IMR-90 (cell line): ENCODE results near the gene PLCB2. TPM values are rescaled to one million over a fixed set of nuclear protein-coding genes. Genes with fewer than 3 reads are reported as not detected.

Experiments
- ATAC-seq: fragments of 200-7000 bp; cut with Tn5 transposase; 2 replicates; pipeline ENCODE4 v1.9.1; 2020; ENCODE audit warnings: low read depth, mild to moderate bottlenecking, moderate library complexity
- Bru-seq: library from RNA; stranded (reverse); fragments of 400-500 nt; gene quantifications from one replicate; lab custom pipeline; 2021; lab: Mats Ljungman, UMichigan
- BruChase-seq, 2 experiments: library from RNA; stranded (reverse); fragments of 400-500 nt; gene quantifications; one replicate each; lab custom pipeline; 2021; lab: Mats Ljungman, UMichigan
- BruUV-seq: library from RNA; stranded (reverse); fragments of 400-500 nt; replicated peaks from 2 replicates; lab custom pipeline; 2021; lab: Mats Ljungman, UMichigan
- CTCF ChIA-PET: fragments of 300-600 bp; formaldehyde crosslinking; extraction: SDS; loops from one replicate; lab custom pipeline; 2021; ENCODE audit warnings: antibody characterized with exemption; lab: Yijun Ruan, JAX
- POLR2A ChIA-PET: fragments of 300-600 bp; sonication (Branson Sonifier 250); formaldehyde crosslinking; loops from one replicate; lab custom pipeline; 2022; ENCODE audit warnings: antibody characterized with exemption; ENCODE audit not compliant: unreplicated experiment; lab: Charles Lee
- DNase-seq: peaks from one replicate; pipeline ENCODE4 v3.0.0; 2013
- H2AFZ ChIP-seq: replicated peaks from 2 replicates; pipeline ENCODE3; 2013; ENCODE audit warnings: low read length, mild to moderate bottlenecking; ENCODE audit not compliant: poor library complexity
- H2AK5ac ChIP-seq: 2 replicates; pipeline ENCODE4 v1.6.1; 2013; ENCODE audit warnings: low read depth, low read length, inconsistent platforms
- H2AK9ac ChIP-seq: replicated peaks from 2 replicates; pipeline ENCODE3; 2013; ENCODE audit warnings: mild to moderate bottlenecking, low read depth, low read length, moderate library complexity; ENCODE audit not compliant: poor library complexity
- H2BK120ac ChIP-seq: 2 replicates; pipeline ENCODE4 v1.6.1; 2013; ENCODE audit warnings: low read depth, low read length, inconsistent platforms
- H2BK15ac ChIP-seq: 3 replicates; pipeline ENCODE4 v1.6.1; 2013; ENCODE audit warnings: low read depth, low read length, inconsistent platforms
- H2BK20ac ChIP-seq: 2 replicates; pipeline ENCODE4 v1.6.1; 2013; ENCODE audit warnings: low read depth, mild to moderate bottlenecking, inconsistent platforms, low read length, moderate library complexity
- H2BK5ac ChIP-seq: 2 replicates; pipeline ENCODE4 v1.6.1; 2013; ENCODE audit warnings: mild to moderate bottlenecking, low read depth, low read length, inconsistent platforms; ENCODE audit not compliant: poor library complexity, severe bottlenecking
- H3K14ac ChIP-seq: replicated peaks from 2 replicates; pipeline ENCODE4 v1.6.1; 2013; ENCODE audit warnings: low read depth, low read length, inconsistent platforms
- H3K18ac ChIP-seq: 2 replicates; pipeline ENCODE4 v1.6.1; 2013; ENCODE audit warnings: low read depth, low read length, control low read depth
- H3K23ac ChIP-seq: 2 replicates; pipeline ENCODE4 v1.6.1; 2013; ENCODE audit warnings: low read depth, low read length, inconsistent platforms
- H3K27ac ChIP-seq: 2 replicates; pipeline ENCODE4 v1.5.1; 2013; ENCODE audit warnings: mild to moderate bottlenecking, control low read depth, low read length; ENCODE audit not compliant: insufficient read depth
- H3K27me3 ChIP-seq: 2 replicates; pipeline ENCODE4 v1.6.1; 2013; ENCODE audit warnings: low read length; ENCODE audit not compliant: control insufficient read depth, insufficient read depth
- H3K36me3 ChIP-seq: 2 replicates; pipeline ENCODE4 v1.6.1; 2013; ENCODE audit warnings: low read length, mixed read lengths; ENCODE audit not compliant: control insufficient read depth, insufficient read depth
- H3K4ac ChIP-seq: 2 replicates; pipeline ENCODE4 v1.6.1; 2013; ENCODE audit warnings: low read depth, low read length, inconsistent platforms
- H3K4me1 ChIP-seq: 2 replicates; pipeline ENCODE4 v1.6.1; 2013; ENCODE audit warnings: low read length, mixed read lengths; ENCODE audit not compliant: control insufficient read depth, insufficient read depth
- H3K4me2 ChIP-seq: 2 replicates; pipeline ENCODE4 v1.6.1; 2013; ENCODE audit warnings: low read depth, mild to moderate bottlenecking, control low read depth, low read length, moderate library complexity
- H3K4me3 ChIP-seq: 2 replicates; pipeline ENCODE4 v1.5.1; 2013; ENCODE audit warnings: low read depth, mild to moderate bottlenecking, control low read depth, low read length, moderate library complexity; ENCODE audit not compliant: insufficient read depth
- H3K56ac ChIP-seq: 2 replicates; pipeline ENCODE4 v1.6.1; 2013; ENCODE audit warnings: low read length, inconsistent platforms; ENCODE audit not compliant: insufficient read depth; ENCODE audit errors: extremely low read depth
- H3K79me1 ChIP-seq, 2 experiments: 2 replicates each; pipeline ENCODE4 v1.6.1; 2013; ENCODE audit warnings: low read length in 2 of 2, inconsistent platforms in 1 of 2, low read depth in 1 of 2
- H3K9ac ChIP-seq: 2 replicates; pipeline ENCODE4 v1.6.1; 2013; ENCODE audit warnings: low read depth, low read length, control low read depth
- H3K9me1 ChIP-seq: 2 replicates; pipeline ENCODE4 v1.6.1; 2013; ENCODE audit warnings: low read length, inconsistent platforms; ENCODE audit not compliant: insufficient read depth
- H3K9me3 ChIP-seq: 2 replicates; pipeline ENCODE4 v1.6.1; 2013; ENCODE audit warnings: low read length; ENCODE audit not compliant: control insufficient read depth, insufficient read depth
- H4K20me1 ChIP-seq: 2 replicates; pipeline ENCODE4 v1.6.1; 2013; ENCODE audit warnings: low read length, inconsistent platforms; ENCODE audit not compliant: insufficient read depth
- H4K5ac ChIP-seq: 2 replicates; pipeline ENCODE4 v1.6.1; 2013; ENCODE audit warnings: mild to moderate bottlenecking, low read depth, low read length, control low read depth
- H4K8ac ChIP-seq, 2 experiments: 2 replicates each; pipeline ENCODE4 v1.6.1; 2013; ENCODE audit warnings: low read depth in 2 of 2, low read length in 2 of 2, control low read depth in 1 of 2, inconsistent platforms in 1 of 2
- H4K91ac ChIP-seq: 2 replicates; pipeline ENCODE4 v1.6.1; 2013; ENCODE audit warnings: low read depth, low read length, inconsistent platforms; ENCODE audit not compliant: insufficient read depth
- CTCF ChIP-seq: conservative IDR thresholded peaks from 2 replicates; pipeline ENCODE4 v1.5.1; 2012; ENCODE audit warnings: mild to moderate bottlenecking, low read depth, low read length, improper control_type of control experiment
- RAD21 ChIP-seq: IDR thresholded peaks from 2 replicates; pipeline ENCODE4 v1.6.1; 2012; ENCODE audit warnings: low read length, improper control_type of control experiment
- WGBS, 2 experiments: methylation state at CpG; one replicate each; pipeline versions ENCODE4 v1.1.5 to v1.1.7; 2013; ENCODE audit warnings: missing lambda C conversion rate in 2 of 2; ENCODE audit not compliant: insufficient read length in 1 of 2; ENCODE audit errors: extremely low coverage in 2 of 2; 5-methylcytosine and 5-hydroxymethylcytosine counted together
- dilution Hi-C: fragments of 300-500 bp; cut with HindIII; formaldehyde crosslinking; loops from one replicate; pipeline ENCODE4 v1.14.3; 2018; ENCODE audit warnings: low sequenced_read_pairs; ENCODE audit not compliant: unreplicated experiment
- in situ Hi-C: fragments of 300-500 bp; cut with MboI; formaldehyde crosslinking; loops from 3 replicates; pipeline ENCODE4 v1.14.3; 2019; ENCODE audit warnings: low sequenced_read_pairs, inconsistent platforms, mixed read lengths
- intact Hi-C: fragments of 100-400 bp; cut with micrococcal nuclease; formaldehyde crosslinking; loops from 2 replicates; pipeline ENCODE4 v1.10.0; 2022
- long read RNA-seq: library from polyadenylated mRNA; unstranded; transcript quantifications from one replicate; pipeline ENCODE4 v2.0.0, GENCODE V29; 2021; ENCODE audit not compliant: unreplicated experiment
- polyA plus RNA-seq, 3 experiments: library from polyadenylated mRNA; depleted of rRNA; stranded (reverse); fragments of >200 nt; gene quantifications; 2 replicates each; pipeline ENCODE4 v1.2.3, GENCODE V29; 2012; ENCODE audit warnings: low replicate concordance in 1 of 3
- total RNA-seq: library from RNA; depleted of rRNA; stranded (reverse); fragments of >200 nt; gene quantifications from 2 replicates; pipeline ENCODE4 v1.2.3, GENCODE V29; 2012; rRNA removed

PLCB2 gene
- total RNA-seq (0.18 and 0.28 TPM in 2 replicates), polyA plus RNA-seq (2012; rRNA removed) (0.87 and 1.4 TPM in 2 replicates), Bru-seq, nascent RNA (not detected), BruChase-seq, experiment 1, labeled RNA remaining after a 6-hour chase (percentile 1 among the genes with signal in this experiment), BruChase-seq, experiment 2, labeled RNA remaining after a 2-hour chase (percentile 5 among the genes with signal in this experiment)
- polyA plus RNA-seq (2012; cell fraction: cytosol; rRNA removed) = 0.45 and 0.78 TPM in 2 replicates
- polyA plus RNA-seq (2012; cell fraction: nucleus; rRNA removed; ENCODE audit: low replicate concordance) = 2.8 and 3.8 TPM in 2 replicates
- long read RNA-seq, partial matches to known transcripts = 0 of 1 reads
- long read RNA-seq, other reads (novel, unspliced or antisense) = 1 of 1 reads

- in situ Hi-C loops (no loop called here), intact Hi-C loops (no loop called here), dilution Hi-C loops (no loop called here)
- no peak within 1 kb of the TSS for H2BK20ac ChIP-seq
- H3K27me3 ChIP-seq = peaks cover 68% of the 10 kb centered on the region
- H3K18ac ChIP-seq = no peak within 1 kb of the TSS
- ChIA-PET POLR2A (no interaction called here), CTCF (interaction anchor here (0.8 to 2.2 kb wide), 4 partner anchors 18 to 262 kb away, joined by 3 to 8 read pairs (median 4); no protein-coding TSS in a partner anchor)
- H3K9me3 ChIP-seq = no peaks in the 10 kb centered on the region
- H3K4me3 ChIP-seq = no peak within 1 kb of the TSS
- H3K36me3 ChIP-seq = no peaks in the 10 kb centered on the region
- H3K27ac ChIP-seq = no peak within 1 kb of the TSS
- no peak within 1 kb of the TSS for H4K8ac ChIP-seq
- no peak within 1 kb of the TSS for H3K56ac ChIP-seq
- H2AFZ ChIP-seq = peak within 1 kb of the TSS; percentile 1
- H4K20me1 ChIP-seq = no peaks in the 10 kb centered on the region
- H3K14ac ChIP-seq = no peak within 1 kb of the TSS
- H4K91ac ChIP-seq = no peak within 1 kb of the TSS
- H3K9ac ChIP-seq = no peak within 1 kb of the TSS
- H3K9me1 ChIP-seq = no peaks in the 10 kb centered on the region
- H2AK5ac ChIP-seq = no peak within 1 kb of the TSS
- H3K4me2 ChIP-seq = no peak within 1 kb of the TSS
- H2AK9ac ChIP-seq = no peak within 1 kb of the TSS
- no TSS peak for BruUV-seq
- H2BK5ac ChIP-seq = no peak within 1 kb of the TSS
- H2BK15ac ChIP-seq = no peak within 1 kb of the TSS
- peaks cover 6% of the 10 kb centered on the region for H3K4me1 ChIP-seq
- WGBS, 2 experiments = 31% methylated on average over 2 of the region's 15 CpGs; no CpG with 5 or more reads in 1 of the 2 experiments
- H4K5ac ChIP-seq = no peak within 1 kb of the TSS
- TF ChIP-seq CTCF = peak; percentile 38
- TF ChIP-seq RAD21 = no peak
- H3K4ac ChIP-seq = no peak within 1 kb of the TSS
- H2BK120ac ChIP-seq = no peak within 1 kb of the TSS
- no peak within 1 kb of the TSS for H3K23ac ChIP-seq
- ATAC-seq (peak; percentile 61), DNase-seq (no peak)
- H3K79me1 ChIP-seq = no peaks in the 10 kb centered on the region
These were observed at the start of gene PLCB2 for GRCh38 chr15:40307421-40308211. Gene PLCB2 (minus strand): TSS chr15:40307935. CDS start chr15:40307672, 263 bp downstream.
